ENCODE results near the gene SLIT3. TPM values are rescaled to one million over a fixed set of nuclear protein-coding genes. Genes with fewer than 3 reads are reported as not detected.

Gene SLIT3
- total RNA-seq, 1 experiment from 2014 or later, result 0.92 TPM

DNA sequence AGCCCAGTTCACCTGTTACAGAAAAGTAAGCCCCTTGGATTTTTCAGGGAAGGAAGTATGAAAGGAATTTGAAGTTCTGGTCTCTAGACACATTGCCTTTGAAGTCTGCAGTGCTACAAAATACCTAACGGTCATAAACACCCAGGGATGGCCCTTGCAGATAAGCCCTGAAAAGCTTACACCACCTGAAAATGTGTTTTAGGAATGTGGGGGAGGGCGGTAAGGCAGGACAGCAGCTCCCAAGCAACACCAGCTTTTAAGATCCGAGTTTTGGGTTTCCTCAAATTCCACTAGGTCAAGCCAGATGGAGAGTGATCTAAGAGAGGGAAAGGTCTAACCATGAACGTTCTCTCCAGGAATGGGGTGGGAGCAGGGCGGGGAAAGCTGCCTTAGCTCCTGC is 607.6 kb downstream of the SLIT3 start:
- no peak overlapping the region for H3K23ac ChIP-seq (ENCODE audit: insufficient read length, low read depth, low read length)
- no peak overlapping the region for H3K18ac ChIP-seq (ENCODE audit: insufficient read length, low read depth, low read length)
- no peak overlapping the region for H3K4ac ChIP-seq (ENCODE audit: low read depth, low read length)
- H3K79me1 ChIP-seq (ENCODE audit: insufficient read depth, low read depth, low read length, poor library complexity, severe bottlenecking), result no peaks in the 10 kb centered on the region
- H3K27me3 ChIP-seq (ENCODE audit: insufficient read depth, low read length), result no peaks in the 10 kb centered on the region; the same call in 1 of the 2 replicates
- H3K79me2 ChIP-seq (ENCODE audit: insufficient read depth, low read length), result no peaks in the 10 kb centered on the region
- H4K20me1 ChIP-seq (ENCODE audit: control insufficient read depth, insufficient read depth, insufficient read length), result no peaks in the 10 kb centered on the region
- no peak overlapping the region for H2AK5ac ChIP-seq (ENCODE audit: insufficient read length, low read length)
- WGBS (ENCODE audit: extremely low coverage, insufficient read length, low lambda C conversion rate), result no CpG with 5 or more reads among the region's 5 CpGs
- H2AFZ ChIP-seq (ENCODE audit: low read length), result no peak overlapping the region
- no peak overlapping the region for H3K56ac ChIP-seq (ENCODE audit: insufficient read length, low read depth, low read length)
- no peak overlapping the region for H2BK20ac ChIP-seq (ENCODE audit: low read depth, low read length, poor library complexity, severe bottlenecking)
- no peaks in the 10 kb centered on the region for H3K9me3 ChIP-seq (ENCODE audit: control insufficient read depth, low read depth, low read length)
- no peak overlapping the region for H3T11ph ChIP-seq (ENCODE audit: low read length)
- H3K27ac Mint-ChIP-seq, result no peak overlapping the region; a peak in 1 of 7 replicates
- no peaks in the 10 kb centered on the region for H3K4me1 ChIP-seq (ENCODE audit: insufficient read depth, low read length)
- no peak overlapping the region for H2BK12ac ChIP-seq (ENCODE audit: insufficient read length, low read depth, low read length)
- H3K9me3 Mint-ChIP-seq, result no peaks in the 10 kb centered on the region
- no peak overlapping the region for H3K4me3 Mint-ChIP-seq
- no peak for DNase-seq
- no peak overlapping the region for H3K27ac ChIP-seq (ENCODE audit: insufficient read length, low read depth, low read length)
- H4K5ac ChIP-seq (ENCODE audit: insufficient read length, low read depth, low read length), result no peak overlapping the region
- no peak overlapping the region for H3K4me2 ChIP-seq (ENCODE audit: insufficient read depth, insufficient read length, low read length)
- no peak overlapping the region for H4K91ac ChIP-seq (ENCODE audit: insufficient read length, low read depth, low read length)
- no peak overlapping the region for H3K14ac ChIP-seq (ENCODE audit: insufficient read depth, low read length)
- H3K23me2 ChIP-seq (ENCODE audit: insufficient read length, low read depth, low read length, poor library complexity, severe bottlenecking), result no peaks in the 10 kb centered on the region
- no peaks in the 10 kb centered on the region; a peak in 1 of 4 replicates for H3K4me1 Mint-ChIP-seq
- no peak overlapping the region for H2BK120ac ChIP-seq (ENCODE audit: low read depth, low read length, poor library complexity, severe bottlenecking)
- TF ChIP-seq, protein P1, sequence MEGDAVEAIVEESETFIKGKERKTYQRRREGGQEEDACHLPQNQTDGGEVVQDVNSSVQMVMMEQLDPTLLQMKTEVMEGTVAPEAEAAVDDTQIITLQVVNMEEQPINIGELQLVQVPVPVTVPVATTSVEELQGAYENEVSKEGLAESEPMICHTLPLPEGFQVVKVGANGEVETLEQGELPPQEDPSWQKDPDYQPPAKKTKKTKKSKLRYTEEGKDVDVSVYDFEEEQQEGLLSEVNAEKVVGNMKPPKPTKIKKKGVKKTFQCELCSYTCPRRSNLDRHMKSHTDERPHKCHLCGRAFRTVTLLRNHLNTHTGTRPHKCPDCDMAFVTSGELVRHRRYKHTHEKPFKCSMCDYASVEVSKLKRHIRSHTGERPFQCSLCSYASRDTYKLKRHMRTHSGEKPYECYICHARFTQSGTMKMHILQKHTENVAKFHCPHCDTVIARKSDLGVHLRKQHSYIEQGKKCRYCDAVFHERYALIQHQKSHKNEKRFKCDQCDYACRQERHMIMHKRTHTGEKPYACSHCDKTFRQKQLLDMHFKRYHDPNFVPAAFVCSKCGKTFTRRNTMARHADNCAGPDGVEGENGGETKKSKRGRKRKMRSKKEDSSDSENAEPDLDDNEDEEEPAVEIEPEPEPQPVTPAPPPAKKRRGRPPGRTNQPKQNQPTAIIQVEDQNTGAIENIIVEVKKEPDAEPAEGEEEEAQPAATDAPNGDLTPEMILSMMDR (conservative IDR thresholded peaks at IDR 0.05), result no peak
- H2BK5ac ChIP-seq (ENCODE audit: insufficient read length, low read length), result no peak overlapping the region
- H3K27me3 Mint-ChIP-seq (ENCODE audit: low read depth), result peaks cover 53% of the 10 kb centered on the region
- H4K8ac ChIP-seq (replicated peaks; ENCODE audit: insufficient read length, low read depth, low read length), result no peak overlapping the region
- no peaks in the 10 kb centered on the region for H3K36me3 Mint-ChIP-seq (ENCODE audit: insufficient read depth in 1 of 3, low read depth in 3 of 3)
- no peak overlapping the region for H3K9ac ChIP-seq (ENCODE audit: extremely low read depth, insufficient read length, low read length)
- H2BK15ac ChIP-seq (ENCODE audit: low read depth, low read length), result no peak overlapping the region
